ENCODE data around the gene ARID1B.

GRCh38 chr6:157181649-157182048, 404.5 kb downstream of the ARID1B start:
- TF ChIP-seq CTCF (IDR thresholded peaks at IDR 0.05; ENCODE audit: insufficient read depth, low read depth, low read length) (no peak), EZH2 (IDR thresholded peaks at IDR 0.05; ENCODE audit: insufficient read depth, low read length) (no peak)

Data from astrocyte (in vitro differentiated cells and primary cell).